ENCODE results near the gene ABI2. TPM values are rescaled to one million over a fixed set of nuclear protein-coding genes. Genes with fewer than 3 reads are reported as not detected.
"Not testable (repeated sequence)": the region's sequence is repeated elsewhere in the genome, so short reads cannot be mapped to it uniquely, and the experiment has no call there.

The ABI2 gene
- polyA plus RNA-seq, 1 donor from 2014 or later: 12.9 TPM

DNA sequence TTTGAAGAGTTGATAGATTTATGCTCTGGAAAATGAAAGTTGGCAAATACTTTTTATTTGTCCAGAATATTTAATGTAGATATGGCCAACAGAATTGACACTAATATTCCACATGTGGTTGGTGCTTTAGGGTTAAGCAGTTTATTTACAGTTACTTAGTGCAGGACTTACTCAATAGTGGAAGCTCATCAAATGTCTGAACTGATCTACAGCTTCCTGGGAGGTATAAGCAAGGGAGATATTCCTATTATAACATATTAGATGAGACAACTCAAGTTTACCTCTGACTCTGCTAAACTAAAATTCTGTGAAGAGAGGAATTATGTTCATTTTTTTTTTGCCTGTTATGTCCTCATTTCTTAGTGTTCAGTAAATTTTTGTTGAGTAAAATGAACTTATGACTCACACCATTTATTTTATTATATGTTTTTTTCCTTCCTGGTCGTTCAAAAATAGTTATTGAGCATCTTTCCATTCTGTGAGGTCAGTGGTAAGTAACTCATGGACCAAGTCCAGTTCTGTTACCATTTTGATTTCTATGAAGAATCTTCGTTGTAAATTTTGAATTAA is 13.6 kb downstream of the ABI2 start:
- H3K9me3 Mint-ChIP-seq: no peaks in the 10 kb centered on the region
- no peaks in the 10 kb centered on the region for H3K27me3 Mint-ChIP-seq
- peaks cover 10% of the 10 kb centered on the region for H3K36me3 Mint-ChIP-seq
- H3K4me1 Mint-ChIP-seq: peaks cover 0 to 6% (median 4%) of the 10 kb centered on the region in 3 donors
- H3K27ac Mint-ChIP-seq: no peak overlapping the region
- H3K4me3 Mint-ChIP-seq: no peak overlapping the region

DNA sequence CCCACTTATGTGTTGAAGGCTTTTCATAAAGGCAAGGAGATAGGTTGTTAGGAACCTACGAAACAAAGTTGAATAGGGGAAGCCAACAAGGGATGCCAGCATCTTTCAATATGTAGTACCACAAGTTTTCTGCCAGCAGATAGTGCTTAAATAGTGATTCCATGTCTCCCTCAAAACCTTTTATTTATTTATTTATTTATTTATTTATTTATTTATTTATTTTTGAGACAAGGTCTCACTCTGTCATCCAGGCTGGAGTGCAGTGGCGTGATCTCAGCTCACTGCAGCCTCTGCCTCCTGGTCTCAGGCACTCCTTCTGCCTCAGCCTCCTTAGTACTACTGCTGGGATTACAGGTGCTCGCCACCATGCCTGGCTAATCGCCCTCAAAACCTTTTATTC is 14.2 kb downstream of the ABI2 start:
- H3K27me3 Mint-ChIP-seq, H3K36me3 Mint-ChIP-seq, H3K9me3 Mint-ChIP-seq, H3K4me3 Mint-ChIP-seq, H3K4me1 Mint-ChIP-seq, H3K27ac Mint-ChIP-seq: not testable (repeated sequence)

DNA sequence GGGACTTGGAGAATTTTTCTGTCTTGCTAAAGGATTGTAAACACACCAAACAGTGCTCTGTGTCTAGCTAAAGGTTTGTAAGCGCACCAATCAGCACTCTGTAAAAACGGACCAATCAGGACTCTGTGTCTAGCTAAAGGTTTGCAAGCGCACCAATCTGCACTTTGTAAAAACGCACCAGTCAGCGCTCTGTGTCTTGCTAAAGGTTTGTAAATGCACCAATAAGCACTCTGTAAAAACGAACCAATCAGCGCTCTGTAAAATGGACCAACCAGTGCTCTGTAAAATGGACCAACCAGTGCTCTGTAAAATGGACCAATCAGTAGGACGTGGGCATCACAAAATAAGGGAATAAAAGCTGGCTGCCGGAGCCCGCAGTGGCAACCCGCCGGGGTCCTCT is 16.5 kb downstream of the ABI2 start:
- no peak overlapping the region for H3K4me3 Mint-ChIP-seq
- no peaks in the 10 kb centered on the region for H3K9me3 Mint-ChIP-seq
- peaks cover 0 to 4% (median 3%) of the 10 kb centered on the region in 3 donors for H3K4me1 Mint-ChIP-seq
- no peaks in the 10 kb centered on the region for H3K27me3 Mint-ChIP-seq
- no peak overlapping the region for H3K27ac Mint-ChIP-seq
- H3K36me3 Mint-ChIP-seq: peaks cover 6% of the 10 kb centered on the region

DNA sequence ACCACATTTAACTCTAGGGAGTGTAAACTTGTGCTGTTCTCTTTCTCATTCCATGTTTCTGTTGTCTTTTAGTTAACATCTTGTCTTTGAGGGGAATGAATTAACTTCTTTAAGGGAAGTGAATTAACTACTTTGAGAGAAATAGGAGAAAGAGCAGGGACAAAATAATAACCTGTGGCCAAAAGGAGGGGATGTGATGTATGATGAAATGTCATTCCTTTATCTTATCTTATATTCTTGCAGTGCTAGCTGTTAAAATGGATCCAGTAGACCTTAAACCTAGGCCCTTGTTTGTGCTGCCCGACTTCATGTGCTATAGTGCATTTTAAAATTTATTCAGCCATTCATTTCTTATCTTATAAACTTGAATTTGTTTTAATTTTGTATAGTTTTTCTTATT is 18.4 kb downstream of the ABI2 start:
- Mint-ChIP-seq H3K4me3 (no peak overlapping the region), H3K9me3 (no peaks in the 10 kb centered on the region), H3K27ac (no peak overlapping the region), H3K27me3 (no peaks in the 10 kb centered on the region), H3K4me1 (peaks cover 0 to 2% (median 1%) of the 10 kb centered on the region in 3 donors), H3K36me3 (peaks cover 4% of the 10 kb centered on the region)

DNA sequence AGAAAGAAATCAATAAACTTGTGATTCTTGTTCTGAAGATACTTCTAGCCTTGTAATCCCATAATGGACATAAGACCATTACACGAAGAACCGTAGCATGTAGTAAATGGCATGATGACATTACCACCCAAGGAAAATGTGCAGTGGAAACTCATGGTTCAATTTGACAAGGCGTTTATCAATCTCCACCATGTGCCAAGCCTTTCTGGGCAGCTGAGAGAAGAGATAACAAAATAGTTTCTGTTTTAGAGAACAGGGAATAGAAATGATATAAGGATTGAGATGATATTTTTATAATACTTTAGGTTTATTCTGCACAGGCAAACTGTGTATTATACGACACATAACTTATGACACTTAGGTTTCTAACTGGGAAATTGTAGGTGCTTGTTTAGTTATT is 19.2 kb downstream of the ABI2 start:
- Mint-ChIP-seq H3K27ac (no peak overlapping the region), H3K27me3 (no peaks in the 10 kb centered on the region), H3K4me3 (no peak overlapping the region), H3K4me1 (peaks cover 0 to 2% (median 1%) of the 10 kb centered on the region in 3 donors), H3K9me3 (no peaks in the 10 kb centered on the region), H3K36me3 (peaks cover 6% of the 10 kb centered on the region)

DNA sequence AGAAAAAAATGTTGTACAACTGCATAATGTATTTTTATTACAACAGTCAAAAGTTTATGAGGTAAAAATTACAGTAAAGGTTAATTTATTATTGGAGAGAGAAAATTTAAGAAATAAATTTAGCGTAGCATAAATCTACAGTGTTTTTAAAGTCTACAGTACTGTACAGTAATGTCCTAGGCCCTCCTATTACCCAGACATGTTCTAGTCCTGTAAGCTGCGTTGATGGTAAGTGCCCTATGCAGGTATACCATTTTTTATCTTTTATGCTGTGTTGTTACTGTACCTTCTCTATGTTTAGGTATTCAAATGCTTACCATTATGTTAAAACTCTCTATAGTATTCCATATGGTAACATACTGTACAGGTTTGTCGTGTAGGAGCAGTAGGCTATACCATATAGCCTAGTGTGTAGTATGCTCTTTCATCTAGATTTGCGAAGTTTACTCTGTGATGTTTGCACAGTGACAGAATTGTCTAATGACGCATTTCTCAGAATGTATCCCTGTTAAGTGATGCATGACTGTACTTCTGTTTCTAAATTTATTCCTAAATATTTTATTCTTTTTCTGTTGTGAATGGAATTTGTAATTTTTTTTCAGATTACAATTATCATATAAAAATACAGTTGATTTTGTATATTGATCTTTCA is 24.5 kb downstream of the ABI2 start:
- Mint-ChIP-seq H3K27ac (no peak overlapping the region), H3K4me3 (no peak overlapping the region), H3K27me3 (no peaks in the 10 kb centered on the region), H3K4me1 (no peaks in the 10 kb centered on the region), H3K36me3 (peaks cover 1% of the 10 kb centered on the region), H3K9me3 (no peaks in the 10 kb centered on the region)

DNA sequence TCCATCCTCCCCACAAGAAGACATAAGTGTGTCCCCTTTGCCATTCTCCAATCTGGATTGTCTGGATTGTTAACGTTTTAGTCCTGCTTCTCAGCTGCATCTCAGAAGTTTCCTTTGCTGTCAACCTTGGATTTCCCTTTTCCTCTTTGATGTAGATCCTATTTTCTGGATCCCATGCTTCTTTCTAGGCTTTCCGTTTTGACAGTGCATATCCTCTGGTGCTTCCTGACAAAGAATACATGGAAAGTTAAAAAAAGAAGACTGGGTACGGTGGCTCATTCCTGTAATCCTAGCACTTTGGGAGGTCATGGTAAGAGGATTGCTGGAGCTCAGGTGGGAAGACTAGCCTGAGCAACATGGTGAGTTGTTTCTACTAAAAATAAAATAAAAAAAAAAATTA is 26.8 kb downstream of the ABI2 start:
- Mint-ChIP-seq H3K9me3 (peaks cover 0 to 4% (median 0%) of the 10 kb centered on the region in 3 donors), H3K27me3 (no peaks in the 10 kb centered on the region), H3K4me1 (no peaks in the 10 kb centered on the region), H3K27ac (no peak overlapping the region), H3K4me3 (no peak overlapping the region), H3K36me3 (peaks cover 4% of the 10 kb centered on the region)

DNA sequence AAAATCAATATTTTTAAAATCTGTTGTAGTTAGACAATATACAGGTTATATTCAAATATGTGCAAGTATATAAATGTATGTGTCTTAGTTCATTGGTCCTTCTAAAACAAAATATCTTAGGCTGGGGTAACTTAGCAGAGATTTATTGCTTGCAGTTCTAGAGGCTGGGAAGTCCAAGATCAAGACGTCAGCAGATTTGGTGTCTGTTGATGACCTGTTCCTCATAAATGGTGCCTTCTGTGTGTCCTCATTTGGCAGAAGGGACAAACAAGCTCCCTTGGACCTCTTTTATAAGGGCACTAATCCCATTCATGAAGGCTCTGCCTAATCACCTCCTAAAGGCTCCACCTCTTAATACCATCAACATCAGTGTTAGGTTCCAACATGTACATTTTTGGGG is 31.3 kb downstream of the ABI2 start:
- Mint-ChIP-seq H3K36me3 (peaks cover 3% of the 10 kb centered on the region), H3K27me3 (no peaks in the 10 kb centered on the region), H3K4me1 (peaks cover 6 to 9% (median 7%) of the 10 kb centered on the region in 3 donors), H3K27ac (no peak overlapping the region), H3K9me3 (peaks cover 0 to 4% (median 0%) of the 10 kb centered on the region in 3 donors), H3K4me3 (no peak overlapping the region)

DNA sequence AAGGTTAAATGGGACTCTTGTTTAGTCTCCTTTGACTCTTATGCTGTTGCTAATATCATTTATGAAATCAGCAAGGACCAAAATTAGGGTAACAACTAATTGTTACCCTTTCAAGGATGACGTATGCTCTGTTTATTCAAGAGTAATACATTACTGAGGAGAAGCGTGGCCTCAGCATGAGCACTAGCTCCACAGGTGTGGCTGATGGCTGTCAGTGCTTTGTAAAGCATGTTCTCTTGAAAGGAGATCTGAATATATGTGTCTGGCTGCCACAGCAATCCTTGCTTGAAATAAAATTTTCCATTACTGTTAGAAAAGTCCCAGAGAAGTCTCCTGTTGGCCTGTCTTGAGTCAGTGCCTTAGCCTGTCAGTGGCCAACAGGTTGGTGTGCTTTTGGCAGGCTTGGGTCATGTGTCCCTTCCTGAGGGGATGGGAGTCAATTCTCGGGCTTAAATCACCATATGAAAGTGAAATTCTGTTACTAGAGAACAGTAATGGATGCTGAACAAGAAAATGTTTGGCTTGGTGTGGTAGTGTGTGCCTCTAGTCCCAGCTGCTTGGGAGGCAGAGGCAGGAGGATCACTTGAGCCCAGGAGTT is 32.7 kb downstream of the ABI2 start:
- H3K4me3 Mint-ChIP-seq: peak overlapping the region in 1 of 4 donors; percentile 3
- H3K27ac Mint-ChIP-seq: peak overlapping the region in 1 of 3 donors; percentile 52
- H3K9me3 Mint-ChIP-seq: peaks cover 0 to 4% (median 0%) of the 10 kb centered on the region in 3 donors
- peaks cover 3% of the 10 kb centered on the region for H3K36me3 Mint-ChIP-seq
- H3K4me1 Mint-ChIP-seq: peaks cover 6 to 9% (median 7%) of the 10 kb centered on the region in 3 donors
- no peaks in the 10 kb centered on the region for H3K27me3 Mint-ChIP-seq

DNA sequence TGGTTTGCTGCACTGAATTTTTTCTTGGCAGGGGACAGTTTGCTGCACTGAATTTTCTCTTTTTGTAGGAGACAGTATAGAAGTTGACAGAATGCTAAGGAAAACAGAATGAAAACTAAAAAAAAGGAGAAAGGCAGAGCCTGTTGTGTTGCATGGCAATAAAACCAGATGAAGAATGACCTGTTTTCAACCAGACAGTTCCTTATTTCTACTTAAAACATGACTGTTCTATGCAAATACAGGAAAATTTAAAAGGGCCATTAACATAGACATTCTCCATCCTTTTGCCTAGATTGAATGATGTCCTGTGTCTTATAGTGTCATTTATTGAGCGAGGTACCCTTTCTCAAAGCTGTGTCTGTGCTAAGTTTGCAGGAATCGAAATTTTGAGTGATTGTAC is 33.3 kb downstream of the ABI2 start:
- H3K36me3 Mint-ChIP-seq: peaks cover 3% of the 10 kb centered on the region
- H3K27me3 Mint-ChIP-seq: no peaks in the 10 kb centered on the region
- peaks cover 0 to 4% (median 0%) of the 10 kb centered on the region in 3 donors for H3K9me3 Mint-ChIP-seq
- H3K4me3 Mint-ChIP-seq: peak overlapping the region in 1 of 4 donors; percentile 3
- peaks cover 6 to 9% (median 7%) of the 10 kb centered on the region in 3 donors for H3K4me1 Mint-ChIP-seq
- H3K27ac Mint-ChIP-seq: no peak overlapping the region

DNA sequence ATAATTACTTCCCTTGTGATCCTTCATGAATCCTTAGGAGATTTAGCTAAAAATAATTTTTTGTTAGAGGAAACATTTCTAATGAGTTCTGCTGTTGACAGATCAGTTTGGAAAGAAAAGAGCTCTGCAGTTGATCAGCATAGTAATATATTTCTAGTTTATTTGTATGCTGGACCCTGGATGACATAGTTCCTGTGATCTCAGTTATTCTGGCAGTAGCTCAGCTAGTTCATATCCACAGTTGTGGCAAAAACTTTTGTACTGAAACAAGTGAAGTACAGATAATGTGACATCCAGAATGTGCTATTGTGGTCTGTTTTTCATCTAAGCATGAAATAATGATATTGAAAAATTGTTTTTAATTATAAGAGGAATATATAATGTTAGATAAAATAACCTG is 33.7 kb downstream of the ABI2 start:
- no peaks in the 10 kb centered on the region for H3K27me3 Mint-ChIP-seq
- H3K27ac Mint-ChIP-seq: no peak overlapping the region
- peaks cover 6 to 9% (median 7%) of the 10 kb centered on the region in 3 donors for H3K4me1 Mint-ChIP-seq
- peaks cover 6% of the 10 kb centered on the region for H3K36me3 Mint-ChIP-seq
- H3K4me3 Mint-ChIP-seq: no peak overlapping the region
- peaks cover 0 to 4% (median 0%) of the 10 kb centered on the region in 3 donors for H3K9me3 Mint-ChIP-seq

DNA sequence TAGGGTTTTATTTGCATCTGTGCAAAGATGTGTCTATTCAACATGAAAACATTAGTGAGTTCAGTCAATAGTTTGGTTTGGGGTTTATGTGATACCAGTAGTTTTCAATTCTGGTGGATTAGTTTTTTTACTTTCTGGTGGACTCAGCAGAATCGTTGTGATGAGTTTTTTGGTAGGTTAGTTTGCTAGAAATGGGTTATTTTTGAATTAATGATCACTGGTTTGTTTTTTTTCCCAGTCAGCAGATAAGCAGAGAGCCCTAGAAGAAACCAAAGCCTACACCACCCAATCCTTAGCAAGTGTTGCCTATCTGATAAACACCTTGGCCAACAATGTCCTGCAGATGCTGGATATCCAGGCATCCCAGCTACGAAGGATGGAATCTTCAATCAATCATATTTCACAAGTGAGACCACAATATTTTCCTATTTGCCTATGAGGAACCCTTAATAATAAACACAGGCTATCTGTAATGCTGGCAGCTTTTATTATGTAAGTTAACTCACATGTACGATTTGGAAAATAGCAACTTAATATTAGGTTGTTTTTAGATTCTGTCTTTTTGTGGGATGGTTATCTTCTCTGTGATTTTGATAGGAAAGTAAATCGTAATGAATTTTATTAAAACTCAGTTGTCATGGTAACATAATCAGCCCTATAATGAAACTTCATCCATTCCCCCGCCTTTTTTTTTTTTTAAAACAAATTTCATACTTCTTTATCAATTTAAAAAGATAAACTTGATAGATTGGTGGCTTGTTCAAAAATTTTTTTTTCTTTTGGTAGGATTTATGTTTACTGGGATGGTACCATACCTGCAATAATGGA is 38.7 kb downstream of the ABI2 start:
- Mint-ChIP-seq H3K36me3 (peaks cover 5% of the 10 kb centered on the region), H3K27ac (no peak overlapping the region), H3K4me3 (no peak overlapping the region), H3K27me3 (no peaks in the 10 kb centered on the region), H3K9me3 (no peaks in the 10 kb centered on the region), H3K4me1 (peaks cover 0 to under 1% (median 0%) of the 10 kb centered on the region in 3 donors)

DNA sequence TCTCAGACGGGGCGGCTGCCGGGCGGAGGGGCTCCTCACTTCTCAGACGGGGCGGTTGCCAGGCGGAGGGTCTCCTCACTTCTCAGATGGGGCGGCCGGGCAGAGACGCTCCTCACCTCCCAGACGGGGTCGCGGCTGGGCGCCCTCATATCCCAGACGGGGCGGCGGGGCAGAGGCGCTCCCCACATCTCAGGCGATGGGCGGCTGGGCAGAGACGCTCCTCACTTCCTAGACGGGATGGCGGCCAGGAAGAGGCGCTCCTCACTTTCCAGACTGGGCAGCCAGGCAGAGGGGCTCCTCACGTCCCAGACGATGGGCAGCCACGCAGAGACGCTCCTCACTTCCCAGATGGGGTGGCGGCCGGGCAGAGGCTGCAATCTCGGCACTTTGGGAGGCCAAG is 44.5 kb downstream of the ABI2 start:
- not testable (repeated sequence) for H3K36me3 Mint-ChIP-seq, H3K27me3 Mint-ChIP-seq, H3K27ac Mint-ChIP-seq, H3K4me3 Mint-ChIP-seq, H3K4me1 Mint-ChIP-seq, H3K9me3 Mint-ChIP-seq

DNA sequence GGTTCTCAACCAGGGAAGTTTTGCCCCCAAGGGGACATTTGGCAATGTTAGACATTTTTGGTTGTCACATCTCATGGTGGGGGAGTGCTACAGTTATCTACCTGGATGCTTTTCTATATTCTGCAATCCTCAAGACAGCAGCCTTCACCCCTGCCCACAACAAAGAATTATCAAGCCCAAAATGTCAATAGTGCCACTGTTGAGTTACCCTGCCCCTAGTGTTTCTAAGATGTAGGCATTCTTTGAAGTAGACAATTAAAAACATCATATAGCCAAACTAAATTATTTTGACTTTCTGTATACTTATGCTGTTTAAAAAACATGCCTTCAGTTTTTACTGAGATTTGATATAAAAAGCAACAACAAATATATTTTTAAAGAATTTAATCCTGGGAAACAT is 48.0 kb downstream of the ABI2 start:
- H3K9me3 Mint-ChIP-seq: no peaks in the 10 kb centered on the region
- H3K27me3 Mint-ChIP-seq: no peaks in the 10 kb centered on the region
- no peak overlapping the region for H3K27ac Mint-ChIP-seq
- no peak overlapping the region for H3K4me3 Mint-ChIP-seq
- no peaks in the 10 kb centered on the region for H3K4me1 Mint-ChIP-seq
- H3K36me3 Mint-ChIP-seq: peaks cover 8% of the 10 kb centered on the region

DNA sequence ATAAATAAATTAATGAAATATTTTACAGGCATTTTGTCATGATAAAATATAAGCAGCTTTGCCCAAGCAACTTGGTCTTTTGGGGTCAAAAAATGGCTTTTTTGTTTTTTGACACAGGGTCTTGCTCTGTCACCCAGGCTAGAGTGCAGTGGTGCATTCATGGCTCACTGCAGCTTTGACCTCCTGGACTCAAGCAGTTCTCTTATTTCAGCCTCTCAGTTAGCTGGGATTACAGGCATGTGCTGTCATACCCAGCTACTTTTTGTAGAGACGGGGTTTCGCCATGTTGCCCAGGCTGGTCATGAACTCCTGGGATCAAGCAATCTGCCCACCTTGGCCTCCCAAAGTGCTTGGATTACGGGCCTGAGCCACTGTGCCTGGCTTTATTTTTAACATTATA is 51.0 kb downstream of the ABI2 start:
- no peaks in the 10 kb centered on the region for H3K4me1 Mint-ChIP-seq
- H3K27me3 Mint-ChIP-seq: no peaks in the 10 kb centered on the region
- H3K9me3 Mint-ChIP-seq: no peaks in the 10 kb centered on the region
- H3K36me3 Mint-ChIP-seq: peaks cover 16% of the 10 kb centered on the region
- no peak overlapping the region for H3K4me3 Mint-ChIP-seq
- no peak overlapping the region for H3K27ac Mint-ChIP-seq

Measured in IgD-negative memory B cell (primary cell).